Nephron (organoid): ENCODE measurements around the gene MMP28.
A peak's percentile ranks its signal among the peaks of the same experiment; 100 is the strongest.
"Not testable (repeated sequence)": the region's sequence is repeated elsewhere in the genome, so short reads cannot be mapped to it uniquely, and the experiment has no call there.

Experiments used
- H3K27ac Mint-ChIP-seq, 3 experiments: 2 replicates each; pipeline ENCODE4 v1.8.0; 2020; ENCODE audit warnings: mixed read lengths in 3 of 3, mild to moderate bottlenecking in 2 of 3, moderate library complexity in 1 of 3
- H3K27me3 Mint-ChIP-seq: 2 replicates; pipeline ENCODE4 v1.8.0; 2021; ENCODE audit warnings: low read depth, mild to moderate bottlenecking, moderate library complexity, mixed read lengths
- H3K36me3 Mint-ChIP-seq: 2 replicates; pipeline ENCODE4 v1.8.0; 2020; ENCODE audit warnings: low read depth, mixed read lengths
- H3K4me1 Mint-ChIP-seq: 2 replicates; pipeline ENCODE4 v1.8.0; 2020; ENCODE audit warnings: mixed read lengths
- H3K4me3 Mint-ChIP-seq, 3 experiments: 2 replicates each; pipeline ENCODE4 v1.8.0; 2020; ENCODE audit warnings: mild to moderate bottlenecking in 3 of 3, mixed read lengths in 3 of 3, moderate library complexity in 2 of 3
- H3K9me3 Mint-ChIP-seq: 2 replicates; pipeline ENCODE4 v1.8.0; 2020; ENCODE audit warnings: mixed read lengths
- CTCF ChIP-seq, 3 experiments: fragments of 200-600 bp; sonication (generic); IDR thresholded peaks; one replicate each; pipeline ENCODE4 v1.5.0; 2021; ENCODE audit warnings: antibody characterized with exemption in 3 of 3; ENCODE audit not compliant: unreplicated experiment in 3 of 3

MMP28 gene

GRCh38 chr17:35763767-35764122 lies 31.7 kb downstream of the MMP28 start:
- TF ChIP-seq CTCF (IDR thresholded peaks at IDR 0.05; ENCODE audit: unreplicated experiment in 3 of 3): no peak
- Mint-ChIP-seq H3K4me3 (peak overlapping the region; percentile 77 to 90 (median 88)), H3K27ac (no peak overlapping the region), H3K9me3 (no peaks in the 10 kb centered on the region), H3K27me3 (peaks cover 18% of the 10 kb centered on the region), H3K4me1 (peaks cover 30% of the 10 kb centered on the region), H3K36me3 (no peaks in the 10 kb centered on the region)

- no peak overlapping the region for H3K4me3 Mint-ChIP-seq
- H3K9me3 Mint-ChIP-seq: no peaks in the 10 kb centered on the region
- H3K4me1 Mint-ChIP-seq: peaks cover 19% of the 10 kb centered on the region
- no peak overlapping the region for H3K27ac Mint-ChIP-seq
- H3K27me3 Mint-ChIP-seq: peaks cover 5% of the 10 kb centered on the region
- TF ChIP-seq CTCF (IDR thresholded peaks at IDR 0.05; ENCODE audit: unreplicated experiment in 3 of 3): no peak
- no peaks in the 10 kb centered on the region for H3K36me3 Mint-ChIP-seq
Measured at GRCh38 chr17:35761601-35762000, 33.8 kb downstream of the MMP28 start.

GRCh38 chr17:35760587-35760986 lies 34.9 kb downstream of the MMP28 start, which contains the start of gene C17orf50:
Gene C17orf50 (plus strand): TSS chr17:35760887. CDS start chr17:35760942, 55 bp downstream.
- Mint-ChIP-seq H3K27ac (no peak within 1 kb of the TSS), H3K4me1 (peaks cover 13% of the 10 kb centered on the region), H3K27me3 (peaks cover 5% of the 10 kb centered on the region), H3K36me3 (no peaks in the 10 kb centered on the region), H3K4me3 (no peak within 1 kb of the TSS), H3K9me3 (no peaks in the 10 kb centered on the region)
- no peak for TF ChIP-seq CTCF (IDR thresholded peaks at IDR 0.05; ENCODE audit: unreplicated experiment in 3 of 3)

- Mint-ChIP-seq H3K9me3 (no peaks in the 10 kb centered on the region), H3K36me3 (no peaks in the 10 kb centered on the region), H3K4me1 (no peaks in the 10 kb centered on the region), H3K27me3 (peaks cover 5% of the 10 kb centered on the region), H3K27ac (no peak overlapping the region), H3K4me3 (no peak overlapping the region)
- TF ChIP-seq CTCF (IDR thresholded peaks at IDR 0.05; ENCODE audit: unreplicated experiment in 3 of 3): no peak
Measured at GRCh38 chr17:35757243-35757642, 38.2 kb downstream of the MMP28 start.

GRCh38 chr17:35752945-35753764 lies 42.3 kb downstream of the MMP28 start, which contains the start of gene GAS2L2:
Gene GAS2L2 (minus strand): TSS chr17:35753239. CDS start chr17:35752850, 389 bp downstream.
- Mint-ChIP-seq H3K9me3 (no peaks in the 10 kb centered on the region), H3K27ac (no peak within 1 kb of the TSS), H3K4me1 (no peaks in the 10 kb centered on the region), H3K36me3 (no peaks in the 10 kb centered on the region), H3K27me3 (peaks cover 30% of the 10 kb centered on the region), H3K4me3 (peak within 1 kb of the TSS in 1 of 3 experiments; percentile 11)
- no peak for TF ChIP-seq CTCF (IDR thresholded peaks at IDR 0.05; ENCODE audit: unreplicated experiment in 3 of 3)

GRCh38 chr17:35752471-35752870 lies 43.0 kb downstream of the MMP28 start:
- Mint-ChIP-seq H3K4me1 (no peaks in the 10 kb centered on the region), H3K9me3 (no peaks in the 10 kb centered on the region), H3K27me3 (peaks cover 33% of the 10 kb centered on the region), H3K4me3 (no peak overlapping the region), H3K36me3 (no peaks in the 10 kb centered on the region), H3K27ac (no peak overlapping the region)
- no peak for TF ChIP-seq CTCF (IDR thresholded peaks at IDR 0.05; ENCODE audit: unreplicated experiment in 3 of 3)

GRCh38 chr17:35751541-35751940 lies 43.9 kb downstream of the MMP28 start:
- H3K4me3 Mint-ChIP-seq, H3K9me3 Mint-ChIP-seq, H3K4me1 Mint-ChIP-seq, H3K27ac Mint-ChIP-seq, H3K36me3 Mint-ChIP-seq: not testable (repeated sequence)
- peaks cover 38% of the 10 kb centered on the region for H3K27me3 Mint-ChIP-seq
